IMR-90 (cell line): Measurements from ENCODE around the gene ADAMTSL4. TPM values are rescaled to one million over a fixed set of nuclear protein-coding genes. Genes with fewer than 3 reads are reported as not detected.

Source experiments
- ATAC-seq: fragments of 200-7000 bp; cut with Tn5 transposase; 2 replicates; pipeline ENCODE4 v1.9.1; 2020; ENCODE audit warnings: low read depth, mild to moderate bottlenecking, moderate library complexity
- BruUV-seq: library from RNA; stranded (reverse); fragments of 400-500 nt; replicated peaks from 2 replicates; lab custom pipeline; 2021; lab: Mats Ljungman, UMichigan
- CTCF ChIA-PET: fragments of 300-600 bp; formaldehyde crosslinking; extraction: SDS; loops from one replicate; lab custom pipeline; 2021; ENCODE audit warnings: antibody characterized with exemption; lab: Yijun Ruan, JAX
- POLR2A ChIA-PET: fragments of 300-600 bp; sonication (Branson Sonifier 250); formaldehyde crosslinking; loops from one replicate; lab custom pipeline; 2022; ENCODE audit warnings: antibody characterized with exemption; ENCODE audit not compliant: unreplicated experiment; lab: Charles Lee
- DNase-seq: peaks from one replicate; pipeline ENCODE4 v3.0.0; 2013
- H2AFZ ChIP-seq: replicated peaks from 2 replicates; pipeline ENCODE3; 2013; ENCODE audit warnings: low read length, mild to moderate bottlenecking; ENCODE audit not compliant: poor library complexity
- H2AK5ac ChIP-seq: 2 replicates; pipeline ENCODE4 v1.6.1; 2013; ENCODE audit warnings: low read depth, low read length, inconsistent platforms
- H2AK9ac ChIP-seq: replicated peaks from 2 replicates; pipeline ENCODE3; 2013; ENCODE audit warnings: mild to moderate bottlenecking, low read depth, low read length, moderate library complexity; ENCODE audit not compliant: poor library complexity
- H2BK120ac ChIP-seq: 2 replicates; pipeline ENCODE4 v1.6.1; 2013; ENCODE audit warnings: low read depth, low read length, inconsistent platforms
- H2BK15ac ChIP-seq: 3 replicates; pipeline ENCODE4 v1.6.1; 2013; ENCODE audit warnings: low read depth, low read length, inconsistent platforms
- H2BK20ac ChIP-seq: 2 replicates; pipeline ENCODE4 v1.6.1; 2013; ENCODE audit warnings: low read depth, mild to moderate bottlenecking, inconsistent platforms, low read length, moderate library complexity
- H2BK5ac ChIP-seq: 2 replicates; pipeline ENCODE4 v1.6.1; 2013; ENCODE audit warnings: mild to moderate bottlenecking, low read depth, low read length, inconsistent platforms; ENCODE audit not compliant: poor library complexity, severe bottlenecking
- H3K14ac ChIP-seq: replicated peaks from 2 replicates; pipeline ENCODE4 v1.6.1; 2013; ENCODE audit warnings: low read depth, low read length, inconsistent platforms
- H3K18ac ChIP-seq: 2 replicates; pipeline ENCODE4 v1.6.1; 2013; ENCODE audit warnings: low read depth, low read length, control low read depth
- H3K23ac ChIP-seq: 2 replicates; pipeline ENCODE4 v1.6.1; 2013; ENCODE audit warnings: low read depth, low read length, inconsistent platforms
- H3K27ac ChIP-seq: 2 replicates; pipeline ENCODE4 v1.5.1; 2013; ENCODE audit warnings: mild to moderate bottlenecking, control low read depth, low read length; ENCODE audit not compliant: insufficient read depth
- H3K27me3 ChIP-seq: 2 replicates; pipeline ENCODE4 v1.6.1; 2013; ENCODE audit warnings: low read length; ENCODE audit not compliant: control insufficient read depth, insufficient read depth
- H3K36me3 ChIP-seq: 2 replicates; pipeline ENCODE4 v1.6.1; 2013; ENCODE audit warnings: low read length, mixed read lengths; ENCODE audit not compliant: control insufficient read depth, insufficient read depth
- H3K4ac ChIP-seq: 2 replicates; pipeline ENCODE4 v1.6.1; 2013; ENCODE audit warnings: low read depth, low read length, inconsistent platforms
- H3K4me1 ChIP-seq: 2 replicates; pipeline ENCODE4 v1.6.1; 2013; ENCODE audit warnings: low read length, mixed read lengths; ENCODE audit not compliant: control insufficient read depth, insufficient read depth
- H3K4me2 ChIP-seq: 2 replicates; pipeline ENCODE4 v1.6.1; 2013; ENCODE audit warnings: low read depth, mild to moderate bottlenecking, control low read depth, low read length, moderate library complexity
- H3K4me3 ChIP-seq: 2 replicates; pipeline ENCODE4 v1.5.1; 2013; ENCODE audit warnings: low read depth, mild to moderate bottlenecking, control low read depth, low read length, moderate library complexity; ENCODE audit not compliant: insufficient read depth
- H3K56ac ChIP-seq: 2 replicates; pipeline ENCODE4 v1.6.1; 2013; ENCODE audit warnings: low read length, inconsistent platforms; ENCODE audit not compliant: insufficient read depth; ENCODE audit errors: extremely low read depth
- H3K79me1 ChIP-seq, 2 experiments: 2 replicates each; pipeline ENCODE4 v1.6.1; 2013; ENCODE audit warnings: low read length in 2 of 2, inconsistent platforms in 1 of 2, low read depth in 1 of 2
- H3K9ac ChIP-seq: 2 replicates; pipeline ENCODE4 v1.6.1; 2013; ENCODE audit warnings: low read depth, low read length, control low read depth
- H3K9me1 ChIP-seq: 2 replicates; pipeline ENCODE4 v1.6.1; 2013; ENCODE audit warnings: low read length, inconsistent platforms; ENCODE audit not compliant: insufficient read depth
- H3K9me3 ChIP-seq: 2 replicates; pipeline ENCODE4 v1.6.1; 2013; ENCODE audit warnings: low read length; ENCODE audit not compliant: control insufficient read depth, insufficient read depth
- H4K20me1 ChIP-seq: 2 replicates; pipeline ENCODE4 v1.6.1; 2013; ENCODE audit warnings: low read length, inconsistent platforms; ENCODE audit not compliant: insufficient read depth
- H4K5ac ChIP-seq: 2 replicates; pipeline ENCODE4 v1.6.1; 2013; ENCODE audit warnings: mild to moderate bottlenecking, low read depth, low read length, control low read depth
- H4K8ac ChIP-seq, 2 experiments: 2 replicates each; pipeline ENCODE4 v1.6.1; 2013; ENCODE audit warnings: low read depth in 2 of 2, low read length in 2 of 2, control low read depth in 1 of 2, inconsistent platforms in 1 of 2
- H4K91ac ChIP-seq: 2 replicates; pipeline ENCODE4 v1.6.1; 2013; ENCODE audit warnings: low read depth, low read length, inconsistent platforms; ENCODE audit not compliant: insufficient read depth
- CEBPB ChIP-seq: IDR thresholded peaks from 2 replicates; pipeline ENCODE4 v1.6.1; 2012; ENCODE audit warnings: low read depth, low read length, improper control_type of control experiment
- MAFK ChIP-seq: IDR thresholded peaks from 2 replicates; pipeline ENCODE4 v1.6.1; 2012; ENCODE audit warnings: low read depth, low read length, improper control_type of control experiment
- MAZ ChIP-seq: IDR thresholded peaks from 2 replicates; pipeline ENCODE4 v1.6.1; 2012; ENCODE audit warnings: low read depth, mild to moderate bottlenecking, low read length, improper control_type of control experiment, moderate library complexity, borderline replicate concordance
- MXI1 ChIP-seq: IDR thresholded peaks from 2 replicates; pipeline ENCODE4 v1.6.1; 2012; ENCODE audit warnings: low read depth, mild to moderate bottlenecking, low read length, moderate library complexity, borderline replicate concordance
- POLR2A ChIP-seq: IDR thresholded peaks from 2 replicates; pipeline ENCODE4 v1.6.1; 2012; ENCODE audit warnings: mild to moderate bottlenecking, low read depth, low read length
- RAD21 ChIP-seq: IDR thresholded peaks from 2 replicates; pipeline ENCODE4 v1.6.1; 2012; ENCODE audit warnings: low read length, improper control_type of control experiment
- RFX5 ChIP-seq: IDR thresholded peaks from 2 replicates; pipeline ENCODE4 v1.8.0; 2012; ENCODE audit warnings: low read depth, mild to moderate bottlenecking, low read length, moderate library complexity
- SMC3 ChIP-seq: fragments of 150-350 bp; IDR thresholded peaks from 2 replicates; pipeline ENCODE4 v1.6.1; 2016; ENCODE audit warnings: low read depth, mild to moderate bottlenecking, antibody characterized with exemption, low read length, moderate library complexity
- WGBS, 2 experiments: methylation state at CpG; one replicate each; pipeline versions ENCODE4 v1.1.5 to v1.1.7; 2013; ENCODE audit warnings: missing lambda C conversion rate in 2 of 2; ENCODE audit not compliant: insufficient read length in 1 of 2; ENCODE audit errors: extremely low coverage in 2 of 2; 5-methylcytosine and 5-hydroxymethylcytosine counted together
- dilution Hi-C: fragments of 300-500 bp; cut with HindIII; formaldehyde crosslinking; loops from one replicate; pipeline ENCODE4 v1.14.3; 2018; ENCODE audit warnings: low sequenced_read_pairs; ENCODE audit not compliant: unreplicated experiment
- in situ Hi-C: fragments of 300-500 bp; cut with MboI; formaldehyde crosslinking; loops from 3 replicates; pipeline ENCODE4 v1.14.3; 2019; ENCODE audit warnings: low sequenced_read_pairs, inconsistent platforms, mixed read lengths
- intact Hi-C: fragments of 100-400 bp; cut with micrococcal nuclease; formaldehyde crosslinking; loops from 2 replicates; pipeline ENCODE4 v1.10.0; 2022
- polyA plus RNA-seq, 3 experiments: library from polyadenylated mRNA; depleted of rRNA; stranded (reverse); fragments of >200 nt; gene quantifications; 2 replicates each; pipeline ENCODE4 v1.2.3, GENCODE V29; 2012; ENCODE audit warnings: low replicate concordance in 1 of 3
- total RNA-seq: library from RNA; depleted of rRNA; stranded (reverse); fragments of >200 nt; gene quantifications from 2 replicates; pipeline ENCODE4 v1.2.3, GENCODE V29; 2012
- TF ChIP-seq, protein P1 (sequence below): conservative IDR thresholded peaks from 2 replicates; pipeline ENCODE4 v1.5.1; 2012; ENCODE audit warnings: mild to moderate bottlenecking, low read depth, low read length, improper control_type of control experiment
- TF ChIP-seq, protein P2 (sequence below): fragments of 150-350 bp; IDR thresholded peaks from 2 replicates; pipeline ENCODE4 v1.6.1; 2016; ENCODE audit warnings: low read depth, mild to moderate bottlenecking, low read length, moderate library complexity, borderline replicate concordance

ADAMTSL4 gene
- total and polyA plus RNA-seq, 2 of the 4 experiments (the other 2 are of a cell fraction), result 0.54 to 12.2 TPM

DNA sequence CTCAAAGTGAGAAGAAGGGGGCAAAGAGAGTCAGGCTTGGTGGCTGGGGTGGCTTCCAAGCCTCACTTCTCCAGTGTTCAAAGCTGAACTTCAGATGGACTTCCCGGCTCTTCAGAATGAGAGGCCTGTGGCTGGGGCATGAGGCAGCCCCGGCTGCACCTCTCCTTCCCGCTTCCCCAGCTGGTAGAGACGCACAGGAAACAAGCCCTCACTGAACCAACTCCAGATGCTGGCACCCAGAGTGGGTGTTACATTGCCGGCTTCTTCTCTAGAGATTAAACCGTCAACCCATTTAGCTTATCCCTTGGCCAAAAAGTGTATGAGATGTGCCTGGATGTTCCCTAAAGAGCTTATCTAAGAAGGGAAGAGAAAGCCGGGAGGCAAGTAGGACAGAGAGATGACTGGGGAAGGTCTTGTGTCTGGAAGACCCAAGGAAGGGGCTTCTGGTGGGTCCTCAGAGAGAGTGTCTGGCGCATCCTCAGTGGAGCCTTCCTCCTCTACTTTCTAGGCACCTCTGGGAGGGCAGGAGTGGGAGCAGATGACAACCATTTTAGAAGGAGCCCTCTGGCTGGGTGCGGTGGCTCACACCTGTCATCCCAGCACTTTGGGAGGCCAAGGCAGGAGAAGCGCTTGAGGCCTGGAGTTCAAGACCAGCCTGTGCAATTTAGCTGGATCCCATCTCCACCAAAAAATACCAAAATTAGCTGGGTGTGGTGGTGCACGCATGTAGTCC lies 2.0 kb downstream of the ADAMTSL4 start (continued):
- TF ChIP-seq MXI1 (no peak), RAD21 (no peak)

DNA sequence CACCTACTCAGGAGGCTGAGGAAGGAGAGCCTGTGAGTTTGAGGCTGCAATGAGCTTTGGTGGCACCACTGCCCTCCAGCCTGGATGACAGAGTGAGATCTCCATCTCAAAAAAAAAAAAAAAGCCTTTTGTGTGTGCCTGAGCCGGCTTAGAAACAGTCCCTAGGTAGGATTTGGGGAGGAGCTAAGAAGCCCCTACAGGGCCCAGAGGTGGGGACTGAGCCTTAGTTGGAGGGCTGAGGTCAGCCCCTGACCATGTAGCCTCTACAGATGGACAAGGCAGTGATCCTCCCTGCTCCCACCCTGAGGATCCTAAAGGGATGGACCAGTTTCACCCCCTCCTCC lies 2.5 kb downstream of the ADAMTSL4 start:
- DNase-seq, result no peak

More for the DNA sequence above, 2.5 kb downstream of the ADAMTSL4 start:
- ATAC-seq, result no peak
- CTCF ChIA-PET, result interaction anchor here (1.0 kb wide), 1 partner anchor 9 kb away, joined by 3 read pairs; no protein-coding TSS in a partner anchor
- Histone ChIP-seq H3K27ac (peak overlapping the region; percentile 47), H3K4me1 (peaks cover 26% of the 10 kb centered on the region), H4K8ac (peak overlapping the region; percentile 14 to 73; a peak in 2 of 4 replicates), H3K18ac (peak overlapping the region; percentile 10; the same call in 1 of the 2 replicates), H3K9ac (no peak overlapping the region), H3K14ac (peak overlapping the region; percentile 65; the same call in 1 of the 2 replicates), H3K9me3 (no peaks in the 10 kb centered on the region), H3K79me1 (peaks cover 3 to 50% of the 10 kb centered on the region in 2 experiments; a peak in 3 of 4 replicates), H2BK120ac (peak overlapping the region; percentile 26), H3K23ac (peak overlapping the region; percentile 60; the same call in 1 of the 2 replicates), H3K36me3 (peaks cover 5% of the 10 kb centered on the region), H3K9me1 (peaks cover 10% of the 10 kb centered on the region), H4K91ac (peak overlapping the region; percentile 67), H2BK15ac (peak overlapping the region; percentile 71; the same call in 2 of the 3 replicates), H3K4me2 (no peak overlapping the region), H4K5ac (peak overlapping the region; percentile 19; the same call in 1 of the 2 replicates), H2BK5ac (peak overlapping the region; percentile 37), H3K56ac (no peak overlapping the region), H3K4me3 (no peak overlapping the region), H2BK20ac (peak overlapping the region; percentile 69; the same call in 1 of the 2 replicates), H2AK9ac (peak overlapping the region; percentile 45), H3K4ac (peak overlapping the region; percentile 86), H3K27me3 (no peaks in the 10 kb centered on the region), H2AFZ (peak overlapping the region; percentile 63), H2AK5ac (peak overlapping the region; percentile 96), H4K20me1 (no peaks in the 10 kb centered on the region; the same call in none of the 2 replicates)
- intact Hi-C loops, result no loop called here
- TF ChIP-seq POLR2A, result no peak
- no peak for TF ChIP-seq MAFK
- TF ChIP-seq, protein P1, sequence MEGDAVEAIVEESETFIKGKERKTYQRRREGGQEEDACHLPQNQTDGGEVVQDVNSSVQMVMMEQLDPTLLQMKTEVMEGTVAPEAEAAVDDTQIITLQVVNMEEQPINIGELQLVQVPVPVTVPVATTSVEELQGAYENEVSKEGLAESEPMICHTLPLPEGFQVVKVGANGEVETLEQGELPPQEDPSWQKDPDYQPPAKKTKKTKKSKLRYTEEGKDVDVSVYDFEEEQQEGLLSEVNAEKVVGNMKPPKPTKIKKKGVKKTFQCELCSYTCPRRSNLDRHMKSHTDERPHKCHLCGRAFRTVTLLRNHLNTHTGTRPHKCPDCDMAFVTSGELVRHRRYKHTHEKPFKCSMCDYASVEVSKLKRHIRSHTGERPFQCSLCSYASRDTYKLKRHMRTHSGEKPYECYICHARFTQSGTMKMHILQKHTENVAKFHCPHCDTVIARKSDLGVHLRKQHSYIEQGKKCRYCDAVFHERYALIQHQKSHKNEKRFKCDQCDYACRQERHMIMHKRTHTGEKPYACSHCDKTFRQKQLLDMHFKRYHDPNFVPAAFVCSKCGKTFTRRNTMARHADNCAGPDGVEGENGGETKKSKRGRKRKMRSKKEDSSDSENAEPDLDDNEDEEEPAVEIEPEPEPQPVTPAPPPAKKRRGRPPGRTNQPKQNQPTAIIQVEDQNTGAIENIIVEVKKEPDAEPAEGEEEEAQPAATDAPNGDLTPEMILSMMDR, result no peak
- TF ChIP-seq MAZ, result no peak
- no peak for TF ChIP-seq SMC3
- TF ChIP-seq, protein P2, sequence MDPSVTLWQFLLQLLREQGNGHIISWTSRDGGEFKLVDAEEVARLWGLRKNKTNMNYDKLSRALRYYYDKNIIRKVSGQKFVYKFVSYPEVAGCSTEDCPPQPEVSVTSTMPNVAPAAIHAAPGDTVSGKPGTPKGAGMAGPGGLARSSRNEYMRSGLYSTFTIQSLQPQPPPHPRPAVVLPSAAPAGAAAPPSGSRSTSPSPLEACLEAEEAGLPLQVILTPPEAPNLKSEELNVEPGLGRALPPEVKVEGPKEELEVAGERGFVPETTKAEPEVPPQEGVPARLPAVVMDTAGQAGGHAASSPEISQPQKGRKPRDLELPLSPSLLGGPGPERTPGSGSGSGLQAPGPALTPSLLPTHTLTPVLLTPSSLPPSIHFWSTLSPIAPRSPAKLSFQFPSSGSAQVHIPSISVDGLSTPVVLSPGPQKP, result no peak
- no peak for TF ChIP-seq MXI1
- no peak for TF ChIP-seq CEBPB
- no peak for TF ChIP-seq RFX5
- POLR2A ChIA-PET, result interaction anchor here (0.5 to 0.6 kb wide), 2 partner anchors 28 to 42 kb away, joined by 3 to 4 read pairs; partner anchors contain the start of gene MCL1
- 40% methylated on average over 1 of the region's 1 CpG; no CpG with 5 or more reads in 1 of the 2 experiments for WGBS, 2 experiments
- dilution Hi-C loops, result no loop called here
- no TSS peak for BruUV-seq
- in situ Hi-C loops, result loop anchor here (10.0 kb wide), 1 partner anchor 287 kb away; the partner anchor contains the start of gene APH1A
